K562 (cell line): ENCODE data around the gene DDIT3. TPM values are rescaled to one million over a fixed set of nuclear protein-coding genes. Genes with fewer than 3 reads are reported as not detected.
"Not testable (repeated sequence)": the region's sequence is repeated elsewhere in the genome, so short reads cannot be mapped to it uniquely, and the experiment has no call there.

Experiments used
- ATAC-seq: fragments of 200-7000 bp; cut with Tn5 transposase; 3 replicates; pipeline ENCODE4 v1.9.1; 2020; ENCODE audit warnings: moderate library complexity
- BruUV-seq: library from RNA; stranded (reverse); fragments of 400-500 nt; replicated peaks from 2 replicates; lab custom pipeline; 2021; lab: Mats Ljungman, UMichigan
- CTCF ChIA-PET: fragments of 300-600 bp; formaldehyde crosslinking; extraction: SDS; loops from one replicate; lab custom pipeline; 2021; ENCODE audit warnings: low intra/inter-chr PET ratio; lab: Yijun Ruan, JAX
- POLR2A ChIA-PET: fragments of 300-600, 350-650 bp; sonication (Branson Sonifier 250); formaldehyde crosslinking; extraction: SDS; loops from one replicate; lab custom pipeline; 2021; ENCODE audit warnings: antibody characterized with exemption, inconsistent platforms; lab: Yijun Ruan, JAX
- DNase-seq, 4 experiments: peaks; one replicate each; pipeline versions ENCODE4 v3.0.0 to v3.0.0-alpha.2; 2011 to 2018; ENCODE audit warnings: low spot score in 3 of 4, mixed read lengths in 3 of 4; ENCODE audit errors: extremely low read depth in 1 of 4
- FAIRE-seq: peaks from 2 replicates; lab custom pipeline; 2011; peaks lifted over from hg19 to GRCh38; lab: Jason Lieb, UNC
- H2AFZ ChIP-seq: 2 replicates; pipeline ENCODE4 v1.6.0; 2011; ENCODE audit warnings: low read depth, low read length, control low read depth, inconsistent platforms
- H3K27ac ChIP-seq: fragments of 200-600 bp; 3 replicates; pipeline ENCODE4 v1.8.0; 2011; ENCODE audit warnings: low read depth, mild to moderate bottlenecking, control low read depth, inconsistent platforms, low read length, moderate library complexity, mixed read lengths; ENCODE audit errors: extremely low read depth
- H3K27me3 ChIP-seq, 2 experiments: fragments of 300-600 bp in 1 of 2; 2 replicates in 1 of 2; 3 replicates in 1 of 2; pipeline versions ENCODE4 v1.6.0 to v1.8.0; 2011; ENCODE audit warnings: inconsistent platforms in 2 of 2, low read length in 2 of 2, mild to moderate bottlenecking in 1 of 2, mixed read lengths in 1 of 2, moderate library complexity in 1 of 2; ENCODE audit not compliant: control insufficient read depth in 2 of 2, insufficient read depth in 2 of 2
- H3K36me3 ChIP-seq: fragments of 300-600 bp; 3 replicates; pipeline ENCODE4 v1.8.0; 2011; ENCODE audit warnings: mild to moderate bottlenecking, low read length, inconsistent platforms; ENCODE audit not compliant: control insufficient read depth, insufficient read depth
- H3K4me1 ChIP-seq, 2 experiments: fragments of 200-600 bp in 1 of 2; replicated peaks in 1 of 2; 2 replicates in 1 of 2; 3 replicates in 1 of 2; pipeline versions ENCODE4 v1.5.1 to v1.8.0; 2011; ENCODE audit warnings: inconsistent platforms in 2 of 2, low read length in 2 of 2, mild to moderate bottlenecking in 1 of 2, mixed read lengths in 1 of 2, moderate library complexity in 1 of 2; ENCODE audit not compliant: control insufficient read depth in 2 of 2, insufficient read depth in 2 of 2
- H3K4me2 ChIP-seq: 2 replicates; pipeline ENCODE4 v1.6.1; 2011; ENCODE audit warnings: low read length, control low read depth, inconsistent platforms, mixed read lengths; ENCODE audit not compliant: insufficient read depth
- H3K4me3 ChIP-seq: fragments of 200-600 bp; sonication (generic), shearing (Covaris generic); 2 replicates; pipeline ENCODE4 v1.5.1; 2016; ENCODE audit warnings: control low read depth, inconsistent platforms
- H3K79me2 ChIP-seq: fragments of 200-600 bp; 3 replicates; pipeline ENCODE4 v1.8.0; 2011; ENCODE audit warnings: low read length, inconsistent platforms; ENCODE audit not compliant: control insufficient read depth, insufficient read depth
- H3K9ac ChIP-seq, 2 experiments: 2 replicates each; pipeline versions ENCODE4 v1.6.0 to v1.6.1; 2011; ENCODE audit warnings: low read depth in 2 of 2, low read length in 2 of 2, control low read depth in 1 of 2, inconsistent platforms in 1 of 2, mild to moderate bottlenecking in 1 of 2, mixed read lengths in 1 of 2; ENCODE audit not compliant: insufficient read depth in 1 of 2
- H3K9me1 ChIP-seq: one replicate; pipeline ENCODE4 v1.6.0; 2011; ENCODE audit warnings: inconsistent platforms, mild to moderate bottlenecking, low read length, moderate library complexity; ENCODE audit not compliant: control insufficient read depth, insufficient read depth
- H3K9me3 ChIP-seq: replicated peaks from 2 replicates; pipeline ENCODE4 v1.5.1; 2011; ENCODE audit warnings: low read depth, low read length, inconsistent platforms; ENCODE audit not compliant: control insufficient read depth, insufficient read depth
- H4K20me1 ChIP-seq: replicated peaks from 2 replicates; pipeline ENCODE4 v1.6.1; 2011; ENCODE audit warnings: low read length, inconsistent platforms, mixed read lengths; ENCODE audit not compliant: control insufficient read depth, insufficient read depth
- ARID1B ChIP-seq: fragments of 450-650 bp; IDR thresholded peaks from 2 replicates; pipeline ENCODE4 v1.6.1; 2016; ENCODE audit warnings: antibody characterized with exemption, mild to moderate bottlenecking, inconsistent platforms
- ARNT ChIP-seq, 2 experiments: fragments of 450-650 bp; IDR thresholded peaks; 2 replicates each; pipeline ENCODE4 v1.6.1; 2016; ENCODE audit warnings: mild to moderate bottlenecking in 1 of 2
- BCOR ChIP-seq: fragments of 450-650 bp; IDR thresholded peaks from 2 replicates; pipeline ENCODE4 v1.6.1; 2016
- CBFA2T2 ChIP-seq: fragments of 450-650 bp; conservative IDR thresholded peaks from 2 replicates; pipeline ENCODE4 v1.6.1; 2017; ENCODE audit warnings: mild to moderate bottlenecking
- CCAR2 ChIP-seq: fragments of 200-400 bp; formaldehyde crosslinking; IDR thresholded peaks from 2 replicates; pipeline ENCODE4 v1.6.1; 2017; ENCODE audit warnings: mild to moderate bottlenecking, low read depth, low read length
- DPF2 ChIP-seq: fragments of 450-650 bp; IDR thresholded peaks from 2 replicates; pipeline ENCODE4 v1.6.1; 2016
- FOSL1 ChIP-seq: fragments of 200-800 bp; sonication (Bioruptor generic); conservative IDR thresholded peaks from 2 replicates; pipeline ENCODE4 v1.6.1; 2016; ENCODE audit warnings: missing genetic modification characterization, missing compliant biosample characterization
- GTF2A2 ChIP-seq: IDR thresholded peaks from 2 replicates; pipeline ENCODE4 v1.6.1; 2016; ENCODE audit warnings: mild to moderate bottlenecking, missing genetic modification characterization, missing compliant biosample characterization
- HDAC2 ChIP-seq: fragments of 450-650 bp; IDR thresholded peaks from 2 replicates; pipeline ENCODE4 v1.6.1; 2016; ENCODE audit warnings: mild to moderate bottlenecking
- KAT7 ChIP-seq: sonication (generic); formaldehyde crosslinking; IDR thresholded peaks from 2 replicates; pipeline ENCODE4 v1.8.0; 2022; ENCODE audit warnings: missing genetic modification reagents, mild to moderate bottlenecking, borderline replicate concordance
- KDM1A ChIP-seq, 2 experiments: fragments of 450-650 bp; IDR thresholded peaks; 2 replicates each; pipeline ENCODE4 v1.6.1; 2016; ENCODE audit warnings: mild to moderate bottlenecking in 2 of 2
- SMARCA4 ChIP-seq: fragments of 450-650 bp; IDR thresholded peaks from 2 replicates; pipeline ENCODE4 v1.6.1; 2016
- SMARCE1 ChIP-seq: fragments of 450-650 bp; IDR thresholded peaks from 2 replicates; pipeline ENCODE4 v1.7.1; 2016; ENCODE audit warnings: mild to moderate bottlenecking
- TAL1 ChIP-seq: fragments of 450-650 bp; IDR thresholded peaks from 2 replicates; pipeline ENCODE4 v1.6.1; 2016; ENCODE audit warnings: mild to moderate bottlenecking
- TCF3 ChIP-seq: sonication (generic); formaldehyde crosslinking; IDR thresholded peaks from 2 replicates; pipeline ENCODE4 v1.4.0; 2020; ENCODE audit warnings: mild to moderate bottlenecking, missing genetic modification reagents
- TRIM24 ChIP-seq, 2 experiments: fragments of 450-650 bp; IDR thresholded peaks; 2 replicates each; pipeline ENCODE4 v1.6.1; 2016
- ZNF165 ChIP-seq: fragments of 250-450 bp; sonication (Bioruptor Pico); IDR thresholded peaks from 2 replicates; pipeline ENCODE4 v1.4.0; 2020; ENCODE audit warnings: borderline replicate concordance
- ZNF263 ChIP-seq: sonication (generic); formaldehyde crosslinking; IDR thresholded peaks from 2 replicates; pipeline ENCODE4 v1.8.0; 2022; ENCODE audit warnings: mild to moderate bottlenecking, missing genetic modification reagents, borderline replicate concordance
- WGBS: fragments of 100-300 bp; shearing (Covaris generic); methylation state at CpG from one replicate; pipeline ENCODE4 v1.1.6; 2016; ENCODE audit warnings: low coverage, mixed read lengths; ENCODE audit not compliant: insufficient coverage; ENCODE audit errors: missing lambda C conversion rate; 5-methylcytosine and 5-hydroxymethylcytosine counted together
- in situ Hi-C: fragments of 300-500 bp; cut with MboI; formaldehyde crosslinking; loops from 4 replicates; pipeline ENCODE4 v1.15.0; 2018; ENCODE audit warnings: inconsistent platforms, mixed read lengths
- intact Hi-C: fragments of 100-400 bp; cut with micrococcal nuclease; formaldehyde crosslinking; loops from 2 replicates; pipeline ENCODE4 v1.14.2; 2022
- polyA plus RNA-seq, 8 experiments: library from polyadenylated mRNA; depleted of rRNA in 4 of 8; stranded (reverse) in 5 of 8; unstranded in 3 of 8; fragments of >200 nt; fragmentation: Nextera tagmentation in 2 of 8; fragmentation: Illumina TruSeq in 1 of 8; extraction: Ambion mirVana in 2 of 8; extraction: Trizol in 1 of 8; gene quantifications; 2 replicates each; pipeline versions ENCODE4 v1.2.1 to v1.2.3, GENCODE V29; 2011 to 2014; ENCODE audit warnings: inconsistent platforms in 1 of 8, missing spikeins in 1 of 8
- total RNA-seq, 7 experiments: library from RNA; depleted of rRNA in 6 of 7; stranded (reverse); fragments of >200 nt in 6 of 7; fragmentation: Illumina TruSeq in 2 of 7; extraction: Trizol in 2 of 7; gene quantifications; 2 replicates each; pipeline versions ENCODE4 v1.2.1 to v1.2.3, GENCODE V29; 2011 to 2021; ENCODE audit warnings: low replicate concordance in 1 of 7
- TF ChIP-seq, protein P1 (sequence below), 3 experiments: fragments of 200-800 bp in 1 of 3; fragments of 250-450 bp in 1 of 3; fragments of 450-650 bp in 1 of 3; sonication (Bioruptor Pico) in 1 of 3; sonication (Bioruptor generic) in 1 of 3; formaldehyde crosslinking in 1 of 3; IDR thresholded peaks; 2 replicates each; pipeline versions ENCODE4 v1.6.1 to v1.8.0; 2016 to 2022; ENCODE audit warnings: mild to moderate bottlenecking in 2 of 3, missing genetic modification characterization in 2 of 3, missing compliant biosample characterization in 1 of 3, moderate library complexity in 1 of 3
- TF ChIP-seq, protein P2 (sequence below), 2 experiments: fragments of 450-650 bp in 1 of 2; sonication (generic) in 1 of 2; formaldehyde crosslinking in 1 of 2; IDR thresholded peaks in 1 of 2; conservative IDR thresholded peaks in 1 of 2; 2 replicates each; pipeline versions ENCODE4 v1.6.1 to v1.8.1; 2016 to 2023; ENCODE audit warnings: mild to moderate bottlenecking in 2 of 2, moderate library complexity in 2 of 2, inconsistent platforms in 1 of 2, missing genetic modification reagents in 1 of 2

DDIT3 gene
- total and polyA plus RNA-seq, 9 of the 15 experiments (the other 6 are each of a cell fraction or from before 2014, with no cell fraction given), result 59.1 to 272 (median 89.9) TPM

DNA sequence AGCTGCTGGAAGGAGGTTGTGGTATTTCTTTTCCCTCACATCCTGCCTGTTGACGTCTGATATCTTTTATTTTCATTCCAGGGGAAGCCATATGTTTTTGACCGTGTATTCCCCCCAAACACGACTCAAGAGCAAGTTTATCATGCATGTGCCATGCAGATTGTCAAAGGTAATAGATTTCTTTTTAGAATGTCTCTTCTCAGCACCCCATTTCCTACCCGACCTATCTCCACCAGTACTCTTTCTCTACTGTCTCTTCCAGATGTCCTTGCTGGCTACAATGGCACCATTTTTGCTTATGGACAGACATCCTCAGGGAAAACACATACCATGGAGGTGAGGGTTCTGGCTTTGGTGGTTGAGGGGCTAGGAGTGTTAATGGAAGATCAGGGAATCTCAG, 43.0 kb upstream of the DDIT3 start (continued):
- TF ChIP-seq, protein P1, sequence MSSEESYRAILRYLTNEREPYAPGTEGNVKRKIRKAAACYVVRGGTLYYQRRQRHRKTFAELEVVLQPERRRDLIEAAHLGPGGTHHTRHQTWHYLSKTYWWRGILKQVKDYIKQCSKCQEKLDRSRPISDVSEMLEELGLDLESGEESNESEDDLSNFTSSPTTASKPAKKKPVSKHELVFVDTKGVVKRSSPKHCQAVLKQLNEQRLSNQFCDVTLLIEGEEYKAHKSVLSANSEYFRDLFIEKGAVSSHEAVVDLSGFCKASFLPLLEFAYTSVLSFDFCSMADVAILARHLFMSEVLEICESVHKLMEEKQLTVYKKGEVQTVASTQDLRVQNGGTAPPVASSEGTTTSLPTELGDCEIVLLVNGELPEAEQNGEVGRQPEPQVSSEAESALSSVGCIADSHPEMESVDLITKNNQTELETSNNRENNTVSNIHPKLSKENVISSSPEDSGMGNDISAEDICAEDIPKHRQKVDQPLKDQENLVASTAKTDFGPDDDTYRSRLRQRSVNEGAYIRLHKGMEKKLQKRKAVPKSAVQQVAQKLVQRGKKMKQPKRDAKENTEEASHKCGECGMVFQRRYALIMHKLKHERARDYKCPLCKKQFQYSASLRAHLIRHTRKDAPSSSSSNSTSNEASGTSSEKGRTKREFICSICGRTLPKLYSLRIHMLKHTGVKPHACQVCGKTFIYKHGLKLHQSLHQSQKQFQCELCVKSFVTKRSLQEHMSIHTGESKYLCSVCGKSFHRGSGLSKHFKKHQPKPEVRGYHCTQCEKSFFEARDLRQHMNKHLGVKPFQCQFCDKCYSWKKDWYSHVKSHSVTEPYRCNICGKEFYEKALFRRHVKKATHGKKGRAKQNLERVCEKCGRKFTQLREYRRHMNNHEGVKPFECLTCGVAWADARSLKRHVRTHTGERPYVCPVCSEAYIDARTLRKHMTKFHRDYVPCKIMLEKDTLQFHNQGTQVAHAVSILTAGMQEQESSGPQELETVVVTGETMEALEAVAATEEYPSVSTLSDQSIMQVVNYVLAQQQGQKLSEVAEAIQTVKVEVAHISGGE (CRISPR knock-in tag; IDR thresholded peaks at IDR 0.05), result no peak
- TF ChIP-seq ZNF165 (CRISPR knock-in tag) (no peak), HDAC2 (no peak), CCAR2 (no peak), ZNF263 (CRISPR knock-in tag) (no peak), KAT7 (no peak), GTF2A2 (no peak)

DNA sequence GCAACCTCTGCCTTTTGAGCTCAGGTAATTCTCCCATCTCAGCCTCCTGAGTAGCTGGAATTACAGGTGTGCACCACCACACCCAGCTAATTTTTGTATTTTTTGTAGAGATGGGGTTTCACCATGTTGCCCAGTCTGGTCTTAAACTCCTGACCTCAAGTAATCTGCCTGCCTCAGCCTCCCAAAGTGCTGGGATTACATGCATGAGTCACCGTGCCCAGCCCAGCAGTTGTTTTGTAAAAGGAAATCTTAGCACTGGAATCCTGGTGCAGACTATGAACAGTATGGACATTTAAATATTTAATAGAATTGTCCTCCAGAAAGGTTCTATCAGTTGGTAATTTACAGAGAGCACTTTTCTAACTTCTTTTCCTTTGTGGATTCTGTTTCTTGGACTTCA, 40.8 kb upstream of the DDIT3 start:
- ATAC-seq, result peak; percentile 28; the same call in 2 of the 3 replicates
- H3K79me2 ChIP-seq, result peaks cover 15% of the 10 kb centered on the region; the same call in 1 of the 3 replicates
- TF ChIP-seq TCF3 (CRISPR knock-in tag) (peak; percentile 47; the same call in 1 of the 2 replicates), CBFA2T2 (peak; percentile 37), BCOR (0 out of 2 replicates have a peak, but pooled peaks have one; percentile 17), KDM1A (IDR thresholded peaks at IDR 0.05) (peak; percentile 80 to 84), SMARCA4 (peak; percentile 75), TRIM24 (IDR thresholded peaks at IDR 0.05) (peak; percentile 13 to 38; a peak in 1 of 4 replicates), SMARCE1 (peak; percentile 46; the same call in 1 of the 2 replicates), ARNT (IDR thresholded peaks at IDR 0.05) (0 out of 4 replicates have a peak, but pooled peaks of 1 of the 2 experiments have one; percentile 44), TAL1 (peak; percentile 35; the same call in 1 of the 2 replicates), ARID1B (peak; percentile 73), FOSL1 (tag) (peak; percentile 53; the same call in 1 of the 2 replicates), DPF2 (peak; percentile 60; the same call in 1 of the 2 replicates)
- TF ChIP-seq, protein P2, sequence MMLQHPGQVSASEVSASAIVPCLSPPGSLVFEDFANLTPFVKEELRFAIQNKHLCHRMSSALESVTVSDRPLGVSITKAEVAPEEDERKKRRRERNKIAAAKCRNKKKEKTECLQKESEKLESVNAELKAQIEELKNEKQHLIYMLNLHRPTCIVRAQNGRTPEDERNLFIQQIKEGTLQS (IDR thresholded peaks at IDR 0.05), result peak; percentile 78
- TF ChIP-seq, protein P2 (CRISPR knock-in tag; conservative IDR thresholded peaks at IDR 0.05), result not testable (repeated sequence)

More for the DNA sequence above, 40.8 kb upstream of the DDIT3 start:
- CTCF ChIA-PET, H4K20me1 ChIP-seq, H3K4me2 ChIP-seq, H3K4me3 ChIP-seq, in situ Hi-C loops, H3K27ac ChIP-seq, H3K9me3 ChIP-seq, H2AFZ ChIP-seq, H3K9ac ChIP-seq, H3K9me1 ChIP-seq, BruUV-seq, intact Hi-C loops, H3K27me3 ChIP-seq: not testable (repeated sequence)
- DNase-seq (peak in 1 of 4 experiments; percentile 39), FAIRE-seq (peak; percentile 57)
- H3K36me3 ChIP-seq, result peaks cover 23% of the 10 kb centered on the region; the same call in 2 of the 3 replicates
- POLR2A ChIA-PET, result interaction anchor here (0.6 to 1.9 kb wide), 3 partner anchors 9 to 27 kb away, joined by 3 to 5 read pairs (median 3); no protein-coding TSS in a partner anchor
- peaks cover 7 to 14% of the 10 kb centered on the region in 2 experiments; a peak in 4 of 5 replicates for H3K4me1 ChIP-seq
- WGBS, result 4% methylated on average over 1 of the region's 1 CpG
